Activated CD4-positive, alpha-beta T cell treated with anti-CD3 and anti-CD28 coated beads, Interleukin-2, amount 10 ng/mL, durations not matched to agents 7 days and 5 days (primary cell): Measurements from ENCODE around the gene NAP1L4. TPM values are rescaled to one million over a fixed set of nuclear protein-coding genes. Genes with fewer than 3 reads are reported as not detected.

Source experiments
- CTCF ChIA-PET: fragments of 350-600 bp; sonication (Branson Sonifier 250); formaldehyde crosslinking; loops from one replicate; lab custom pipeline; 2021; ENCODE audit warnings: antibody characterized with exemption; lab: Charles Lee
- POLR2A ChIA-PET: fragments of 350-600 bp; sonication (Branson Sonifier 250); formaldehyde crosslinking; loops from one replicate; lab custom pipeline; 2021; ENCODE audit warnings: antibody characterized with exemption; lab: Charles Lee
- DNase-seq: peaks from one replicate; pipeline ENCODE4 v3.0.0-alpha.2; 2020
- H3K27ac Mint-ChIP-seq: one replicate; pipeline ENCODE4 v1.8.0; 2021; ENCODE audit warnings: mild to moderate bottlenecking, moderate library complexity, mixed read lengths
- H3K27me3 Mint-ChIP-seq: one replicate; pipeline ENCODE4 v1.8.0; 2021; ENCODE audit warnings: mixed read lengths
- H3K36me3 Mint-ChIP-seq: one replicate; pipeline ENCODE4 v1.8.0; 2021; ENCODE audit warnings: low read depth, mixed read lengths
- H3K4me1 Mint-ChIP-seq: one replicate; pipeline ENCODE4 v1.8.0; 2021; ENCODE audit warnings: mixed read lengths
- H3K4me3 Mint-ChIP-seq: one replicate; pipeline ENCODE4 v1.8.0; 2021; ENCODE audit warnings: mild to moderate bottlenecking, moderate library complexity, mixed read lengths
- H3K9me3 Mint-ChIP-seq: one replicate; pipeline ENCODE4 v1.8.0; 2021; ENCODE audit warnings: mixed read lengths
- total RNA-seq, 2 experiments: library from RNA; stranded (reverse); gene quantifications; one replicate each; pipeline ENCODE4 v1.2.3, GENCODE V29; 2021

Gene NAP1L4
- total RNA-seq, 2 experiments from 2014 or later, result 354 to 367 TPM

- no peaks in the 10 kb centered on the region for H3K9me3 Mint-ChIP-seq
- peaks cover 50% of the 10 kb centered on the region for H3K4me1 Mint-ChIP-seq
- ChIA-PET CTCF (interaction anchor here (0.7 to 1.9 kb wide), 7 partner anchors 16 to 103 kb away, joined by 3 to 5 read pairs (median 3); no protein-coding TSS in a partner anchor), POLR2A (interaction anchor here (2.2 kb wide), 1 partner anchor 26 kb away, joined by 11 read pairs; no protein-coding TSS in a partner anchor)
- peak; percentile 71 for DNase-seq
- H3K4me3 Mint-ChIP-seq, result peak overlapping the region; percentile 96
- no peaks in the 10 kb centered on the region for H3K27me3 Mint-ChIP-seq
- peak overlapping the region; percentile 97 for H3K27ac Mint-ChIP-seq
- peaks cover 59% of the 10 kb centered on the region for H3K36me3 Mint-ChIP-seq
Observed at GRCh38 chr11:2987881-2988861, 4.0 kb downstream of the NAP1L4 start.

DNA sequence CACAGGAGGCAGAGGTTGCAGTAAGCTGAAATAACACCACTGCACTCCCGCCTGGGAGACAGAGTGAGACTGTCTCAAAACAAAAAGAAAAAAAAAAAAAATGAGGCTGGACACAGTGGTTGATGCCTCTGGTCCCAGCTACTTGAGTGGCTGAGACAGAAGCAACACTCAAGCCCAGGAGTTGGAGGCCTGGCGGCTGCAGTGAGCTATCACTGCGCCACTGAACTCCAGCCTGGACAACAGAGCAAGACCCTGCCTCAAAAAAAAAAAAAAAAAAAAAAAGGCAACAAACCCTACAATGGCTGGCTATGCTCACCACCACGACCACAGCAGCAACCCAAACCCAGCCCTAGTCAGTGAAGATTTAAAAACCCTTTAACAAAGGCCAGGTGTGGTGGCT, 8.2 kb downstream of the NAP1L4 start:
- Mint-ChIP-seq H3K9me3 (no peaks in the 10 kb centered on the region), H3K27me3 (no peaks in the 10 kb centered on the region), H3K36me3 (peaks cover 44% of the 10 kb centered on the region), H3K27ac (peak overlapping the region; percentile 46), H3K4me3 (no peak overlapping the region), H3K4me1 (peaks cover 52% of the 10 kb centered on the region)
- DNase-seq, result no peak
- CTCF ChIA-PET, result interaction anchor here (0.6 kb wide), 1 partner anchor 77 kb away, joined by 3 read pairs; no protein-coding TSS in a partner anchor
- POLR2A ChIA-PET, result no interaction called here

DNA sequence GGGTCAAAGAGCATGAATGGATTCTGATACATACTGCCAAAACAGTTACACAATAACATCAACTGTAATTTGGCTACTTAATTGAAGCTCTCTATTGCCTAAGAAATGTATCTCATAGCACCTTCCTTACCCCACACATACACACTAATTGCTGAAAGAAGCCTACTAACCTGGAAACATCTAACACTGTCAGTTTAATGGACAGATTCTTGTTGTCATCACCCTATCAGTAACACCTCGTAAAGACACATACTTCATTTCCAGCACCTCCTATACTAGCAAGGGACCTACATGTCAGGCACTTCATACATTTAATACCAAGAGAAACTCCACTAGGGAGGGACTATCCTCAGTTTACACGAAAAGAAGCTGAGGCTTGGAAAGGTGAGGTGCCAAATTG, 9.9 kb downstream of the NAP1L4 start:
- peak overlapping the region; percentile 67 for H3K27ac Mint-ChIP-seq
- H3K9me3 Mint-ChIP-seq, result no peaks in the 10 kb centered on the region
- H3K36me3 Mint-ChIP-seq, result peaks cover 48% of the 10 kb centered on the region
- POLR2A ChIA-PET, result no interaction called here
- no peak overlapping the region for H3K4me3 Mint-ChIP-seq
- CTCF ChIA-PET, result interaction anchor here (1.2 to 2.7 kb wide), 2 partner anchors 8 to 39 kb away, joined by 4 to 7 read pairs; no protein-coding TSS in a partner anchor
- DNase-seq, result no peak
- H3K27me3 Mint-ChIP-seq, result no peaks in the 10 kb centered on the region
- H3K4me1 Mint-ChIP-seq, result peaks cover 53% of the 10 kb centered on the region

DNA sequence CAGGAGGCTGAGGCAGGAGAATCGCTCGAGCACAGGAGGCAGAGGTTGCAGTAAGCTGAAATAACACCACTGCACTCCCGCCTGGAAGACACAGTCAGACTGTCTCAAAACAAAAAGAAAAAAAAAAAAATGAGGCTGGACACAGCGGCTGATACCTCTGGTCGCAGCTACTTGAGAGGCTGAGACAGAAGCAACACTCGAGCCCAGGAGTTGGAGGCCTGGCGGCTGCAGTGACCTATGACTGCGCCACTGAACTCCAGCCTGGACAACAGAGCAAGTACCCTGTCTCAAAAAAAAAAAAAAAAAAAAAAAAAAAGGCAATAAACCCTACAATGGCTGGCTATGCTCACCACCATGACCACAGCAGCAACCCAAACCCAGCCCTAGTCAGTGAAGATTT, 11.0 kb downstream of the NAP1L4 start:
- Mint-ChIP-seq H3K36me3 (peaks cover 52% of the 10 kb centered on the region), H3K27ac (no peak overlapping the region), H3K9me3 (no peaks in the 10 kb centered on the region), H3K27me3 (no peaks in the 10 kb centered on the region), H3K4me3 (no peak overlapping the region), H3K4me1 (peaks cover 58% of the 10 kb centered on the region)
- CTCF ChIA-PET, result interaction anchor here (0.7 to 2.7 kb wide), 5 partner anchors 9 to 495 kb away, joined by 3 to 7 read pairs (median 3); no protein-coding TSS in a partner anchor
- POLR2A ChIA-PET, result interaction anchor here (0.7 kb wide), 1 partner anchor 69 kb away, joined by 3 read pairs; no protein-coding TSS in a partner anchor
- DNase-seq, result no peak

DNA sequence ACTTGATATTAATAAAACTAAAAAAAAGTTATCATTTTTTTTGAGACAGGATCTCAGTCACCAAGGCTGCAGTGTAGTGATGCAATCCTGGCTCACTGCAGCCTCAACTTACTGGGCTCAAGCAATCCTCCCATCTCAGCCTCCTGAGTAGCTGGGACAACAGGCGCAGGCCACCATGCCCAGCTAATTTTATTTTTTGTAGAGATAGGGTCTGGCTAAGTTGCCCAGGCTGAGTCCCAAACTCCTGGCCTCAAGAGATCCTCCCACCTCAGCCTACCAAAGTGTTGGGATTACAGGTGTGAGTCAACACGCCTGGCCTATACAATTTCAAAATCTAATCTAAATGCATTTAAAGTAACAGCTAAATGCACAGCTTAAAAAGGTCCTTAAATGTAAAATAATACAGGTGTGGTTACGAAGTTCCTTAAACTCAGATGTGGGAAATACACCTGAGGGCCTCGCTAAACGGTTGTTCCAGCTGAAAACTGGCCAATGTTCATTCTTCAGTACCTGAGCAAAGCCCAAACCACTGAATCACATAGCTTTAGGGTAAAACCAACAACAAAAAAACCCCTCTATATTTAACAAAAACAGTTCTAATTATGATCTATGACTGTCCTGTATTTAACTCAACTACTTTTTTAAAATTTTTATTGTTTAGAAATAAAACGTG, 11.8 kb downstream of the NAP1L4 start:
- no peak overlapping the region for H3K27ac Mint-ChIP-seq
- H3K4me3 Mint-ChIP-seq, result no peak overlapping the region
- H3K4me1 Mint-ChIP-seq, result peaks cover 59% of the 10 kb centered on the region
- ChIA-PET POLR2A (no interaction called here), CTCF (interaction anchor here (0.7 to 2.7 kb wide), 3 partner anchors 10 to 494 kb away, joined by 3 to 7 read pairs (median 3); no protein-coding TSS in a partner anchor)
- no peaks in the 10 kb centered on the region for H3K27me3 Mint-ChIP-seq
- no peaks in the 10 kb centered on the region for H3K9me3 Mint-ChIP-seq
- no peak for DNase-seq
- H3K36me3 Mint-ChIP-seq, result peaks cover 57% of the 10 kb centered on the region

- H3K27me3 Mint-ChIP-seq, result no peaks in the 10 kb centered on the region
- no peak overlapping the region for H3K4me3 Mint-ChIP-seq
- ChIA-PET CTCF (no interaction called here), POLR2A (no interaction called here)
- peaks cover 62% of the 10 kb centered on the region for H3K36me3 Mint-ChIP-seq
- H3K9me3 Mint-ChIP-seq, result no peaks in the 10 kb centered on the region
- H3K4me1 Mint-ChIP-seq, result peaks cover 35% of the 10 kb centered on the region
- no peak for DNase-seq
- H3K27ac Mint-ChIP-seq, result no peak overlapping the region
Observed at GRCh38 chr11:2977113-2977512, 15.0 kb downstream of the NAP1L4 start.

DNA sequence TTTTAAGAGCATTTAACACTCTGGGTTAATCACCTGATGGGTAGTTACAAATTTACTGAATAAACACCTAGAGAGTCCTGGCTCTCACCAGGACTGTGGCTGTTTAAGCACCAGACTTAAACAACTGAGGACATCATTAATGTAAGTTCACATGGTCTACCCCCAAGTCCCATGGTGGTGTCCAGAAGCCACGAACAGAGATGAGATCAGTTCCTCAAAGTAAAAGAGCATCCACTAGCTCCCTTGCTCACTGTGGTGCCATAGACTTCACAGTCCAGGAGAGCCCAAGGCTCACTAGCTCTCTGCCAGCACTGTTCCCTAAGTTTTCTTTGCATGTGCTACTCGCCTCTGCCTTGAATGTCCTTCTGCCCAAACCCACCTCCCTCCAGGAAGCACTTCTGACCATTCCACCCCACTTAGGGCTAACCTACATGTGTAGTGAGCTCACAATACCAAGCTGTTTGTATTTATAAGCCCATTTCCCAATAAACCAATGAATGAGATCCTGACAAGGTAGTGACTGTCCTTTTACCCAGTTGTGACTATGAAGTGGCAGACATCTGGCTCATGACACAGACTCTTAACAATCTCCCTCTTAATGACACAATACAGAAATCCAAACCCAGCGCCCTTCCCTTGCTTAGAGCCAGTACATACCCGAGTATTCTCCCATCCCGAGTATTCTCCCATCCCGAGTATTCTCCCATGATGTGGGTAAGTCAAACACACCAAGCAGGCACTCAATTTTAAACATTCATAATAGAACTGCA, 15.7 kb downstream of the NAP1L4 start:
- H3K27me3 Mint-ChIP-seq, result no peaks in the 10 kb centered on the region
- peaks cover 60% of the 10 kb centered on the region for H3K36me3 Mint-ChIP-seq
- peak overlapping the region; percentile 28 for H3K27ac Mint-ChIP-seq
- H3K4me1 Mint-ChIP-seq, result peaks cover 30% of the 10 kb centered on the region
- H3K9me3 Mint-ChIP-seq, result no peaks in the 10 kb centered on the region
- ChIA-PET CTCF (interaction anchor here (0.9 to 1.9 kb wide), 7 partner anchors 9 to 58 kb away, joined by 3 to 10 read pairs (median 4); no protein-coding TSS in a partner anchor), POLR2A (interaction anchor here (1.1 kb wide), 1 partner anchor 116 kb away, joined by 3 read pairs; no protein-coding TSS in a partner anchor)
- H3K4me3 Mint-ChIP-seq, result no peak overlapping the region
- no peak for DNase-seq

DNA sequence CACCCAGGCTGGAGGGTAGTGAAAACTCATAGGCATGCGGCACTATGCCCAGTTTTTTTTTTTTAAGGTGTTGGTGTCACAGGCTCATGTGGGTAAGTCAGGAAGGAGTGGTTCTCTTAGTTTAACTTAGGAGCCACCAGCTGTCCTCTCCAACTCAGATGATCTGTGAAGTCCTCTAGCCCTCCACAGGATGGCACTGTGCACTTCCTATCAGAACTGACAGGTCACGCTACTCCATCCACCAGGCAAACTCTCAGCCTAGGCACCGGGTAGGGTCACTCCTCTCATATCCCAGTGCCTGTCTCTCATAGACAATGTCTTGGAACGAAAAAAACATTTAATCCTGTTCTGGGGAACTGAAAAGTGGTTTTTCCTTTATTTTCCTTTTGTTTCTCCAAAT, 16.5 kb downstream of the NAP1L4 start:
- Mint-ChIP-seq H3K4me3 (no peak overlapping the region), H3K4me1 (peaks cover 30% of the 10 kb centered on the region), H3K27me3 (no peaks in the 10 kb centered on the region), H3K27ac (peak overlapping the region; percentile 77), H3K9me3 (no peaks in the 10 kb centered on the region), H3K36me3 (peaks cover 65% of the 10 kb centered on the region)
- peak; percentile 72 for DNase-seq
- POLR2A ChIA-PET, result interaction anchor here (0.6 to 1.1 kb wide), 2 partner anchors 78 to 117 kb away, joined by 3 read pairs; no protein-coding TSS in a partner anchor
- CTCF ChIA-PET, result interaction anchor here (0.6 to 1.9 kb wide), 9 partner anchors 14 to 116 kb away, joined by 3 to 10 read pairs (median 4); no protein-coding TSS in a partner anchor

DNA sequence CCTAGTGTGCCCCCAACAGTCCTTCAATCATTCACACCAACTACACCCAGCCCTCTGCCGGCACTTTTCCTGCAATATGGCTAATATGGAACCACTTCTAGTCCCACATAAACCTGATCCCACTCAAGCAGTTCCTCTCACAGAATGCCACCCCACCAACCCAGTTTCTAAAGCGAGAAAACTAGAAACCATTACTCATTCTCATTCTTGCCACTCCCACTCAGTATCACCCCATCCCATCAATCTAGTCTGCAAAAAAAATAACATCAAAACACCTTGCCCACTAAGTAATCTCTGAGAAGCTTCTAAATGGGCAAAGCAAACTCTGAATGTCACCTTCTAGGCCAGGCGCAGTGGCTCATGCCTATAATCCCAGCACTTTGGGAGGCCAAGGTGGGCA, 17.9 kb downstream of the NAP1L4 start:
- CTCF ChIA-PET, result interaction anchor here (0.9 to 1.0 kb wide), 2 partner anchors 40 to 66 kb away, joined by 3 read pairs; no protein-coding TSS in a partner anchor
- Mint-ChIP-seq H3K27ac (no peak overlapping the region), H3K27me3 (no peaks in the 10 kb centered on the region), H3K4me1 (peaks cover 30% of the 10 kb centered on the region), H3K36me3 (peaks cover 77% of the 10 kb centered on the region), H3K4me3 (no peak overlapping the region), H3K9me3 (no peaks in the 10 kb centered on the region)
- no peak for DNase-seq
- POLR2A ChIA-PET, result no interaction called here

- Mint-ChIP-seq H3K4me3 (no peak overlapping the region), H3K27ac (no peak overlapping the region), H3K4me1 (peaks cover 18% of the 10 kb centered on the region), H3K27me3 (no peaks in the 10 kb centered on the region), H3K36me3 (peaks cover 78% of the 10 kb centered on the region), H3K9me3 (no peaks in the 10 kb centered on the region)
- no peak for DNase-seq
- POLR2A ChIA-PET, result no interaction called here
- CTCF ChIA-PET, result interaction anchor here (1.1 to 1.5 kb wide), 5 partner anchors 8 to 123 kb away, joined by 3 to 5 read pairs (median 4); no protein-coding TSS in a partner anchor
Observed at GRCh38 chr11:2968341-2968900, 23.7 kb downstream of the NAP1L4 start.

DNA sequence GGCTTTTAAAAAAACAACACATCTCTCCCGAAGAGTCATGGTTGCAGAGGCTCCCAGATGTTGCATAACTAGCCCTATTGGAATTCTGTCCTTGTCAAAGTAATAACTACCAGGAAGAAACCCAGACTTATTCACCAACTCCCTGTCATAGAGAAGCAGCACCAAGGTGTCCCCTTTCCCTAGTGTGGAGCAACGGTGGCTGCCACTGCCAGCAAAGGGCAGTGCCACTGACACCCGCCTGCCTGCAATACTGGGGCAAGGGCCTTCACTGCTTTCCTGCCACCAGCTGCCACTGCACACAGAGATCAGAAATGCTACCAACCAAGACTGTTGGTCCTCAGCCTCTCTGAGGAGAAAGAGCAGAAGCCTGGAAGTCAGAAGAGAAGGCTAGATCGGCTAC, 27.3 kb downstream of the NAP1L4 start:
- H3K27me3 Mint-ChIP-seq, result no peaks in the 10 kb centered on the region
- ChIA-PET CTCF (no interaction called here), POLR2A (no interaction called here)
- H3K27ac Mint-ChIP-seq, result no peak overlapping the region
- H3K36me3 Mint-ChIP-seq, result peaks cover 79% of the 10 kb centered on the region
- no peak overlapping the region for H3K4me3 Mint-ChIP-seq
- H3K4me1 Mint-ChIP-seq, result peaks cover 37% of the 10 kb centered on the region
- H3K9me3 Mint-ChIP-seq, result no peaks in the 10 kb centered on the region
- DNase-seq, result no peak
